AG09309 (cell line): ENCODE measurements around the gene MRPS16.

Experiments
- DNase-seq: peaks from one replicate; pipeline ENCODE4 v3.0.0-alpha.2; 2010; ENCODE audit warnings: low read depth
- H3K4me3 ChIP-seq: 2 replicates; pipeline ENCODE4 v1.5.1; 2011; ENCODE audit warnings: mild to moderate bottlenecking, low read depth, low read length, moderate library complexity; ENCODE audit not compliant: control insufficient read depth
- TF ChIP-seq, protein P1 (sequence below): IDR thresholded peaks from 2 replicates; pipeline ENCODE4 v1.5.1; 2011; ENCODE audit warnings: mild to moderate bottlenecking, low read depth, low read length, inconsistent platforms; ENCODE audit not compliant: insufficient read depth, control insufficient read depth; ENCODE audit errors: missing control alignments

The MRPS16 gene

DNA sequence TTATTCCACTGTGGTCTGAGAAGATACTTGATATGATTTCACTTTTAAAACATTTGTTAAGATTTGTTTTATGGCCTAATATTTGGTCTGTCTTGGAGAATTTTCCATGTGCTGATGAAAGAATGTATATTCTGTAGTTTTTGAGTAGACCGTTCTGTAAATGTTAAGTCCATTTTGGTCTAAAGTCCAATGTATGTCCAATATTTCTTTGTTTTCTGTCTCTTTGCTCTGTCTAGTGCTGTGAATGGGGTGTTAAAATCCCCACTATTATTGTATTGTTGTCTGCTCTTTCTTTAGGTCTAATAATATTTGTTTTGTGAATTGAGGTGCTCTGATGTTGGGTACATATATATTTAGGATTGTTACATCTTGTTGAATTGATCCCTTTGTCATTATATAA, 36.7 kb downstream of the MRPS16 start:
- TF ChIP-seq, protein P1, sequence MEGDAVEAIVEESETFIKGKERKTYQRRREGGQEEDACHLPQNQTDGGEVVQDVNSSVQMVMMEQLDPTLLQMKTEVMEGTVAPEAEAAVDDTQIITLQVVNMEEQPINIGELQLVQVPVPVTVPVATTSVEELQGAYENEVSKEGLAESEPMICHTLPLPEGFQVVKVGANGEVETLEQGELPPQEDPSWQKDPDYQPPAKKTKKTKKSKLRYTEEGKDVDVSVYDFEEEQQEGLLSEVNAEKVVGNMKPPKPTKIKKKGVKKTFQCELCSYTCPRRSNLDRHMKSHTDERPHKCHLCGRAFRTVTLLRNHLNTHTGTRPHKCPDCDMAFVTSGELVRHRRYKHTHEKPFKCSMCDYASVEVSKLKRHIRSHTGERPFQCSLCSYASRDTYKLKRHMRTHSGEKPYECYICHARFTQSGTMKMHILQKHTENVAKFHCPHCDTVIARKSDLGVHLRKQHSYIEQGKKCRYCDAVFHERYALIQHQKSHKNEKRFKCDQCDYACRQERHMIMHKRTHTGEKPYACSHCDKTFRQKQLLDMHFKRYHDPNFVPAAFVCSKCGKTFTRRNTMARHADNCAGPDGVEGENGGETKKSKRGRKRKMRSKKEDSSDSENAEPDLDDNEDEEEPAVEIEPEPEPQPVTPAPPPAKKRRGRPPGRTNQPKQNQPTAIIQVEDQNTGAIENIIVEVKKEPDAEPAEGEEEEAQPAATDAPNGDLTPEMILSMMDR = no peak
- DNase-seq = no peak
- H3K4me3 ChIP-seq = no peak overlapping the region

DNA sequence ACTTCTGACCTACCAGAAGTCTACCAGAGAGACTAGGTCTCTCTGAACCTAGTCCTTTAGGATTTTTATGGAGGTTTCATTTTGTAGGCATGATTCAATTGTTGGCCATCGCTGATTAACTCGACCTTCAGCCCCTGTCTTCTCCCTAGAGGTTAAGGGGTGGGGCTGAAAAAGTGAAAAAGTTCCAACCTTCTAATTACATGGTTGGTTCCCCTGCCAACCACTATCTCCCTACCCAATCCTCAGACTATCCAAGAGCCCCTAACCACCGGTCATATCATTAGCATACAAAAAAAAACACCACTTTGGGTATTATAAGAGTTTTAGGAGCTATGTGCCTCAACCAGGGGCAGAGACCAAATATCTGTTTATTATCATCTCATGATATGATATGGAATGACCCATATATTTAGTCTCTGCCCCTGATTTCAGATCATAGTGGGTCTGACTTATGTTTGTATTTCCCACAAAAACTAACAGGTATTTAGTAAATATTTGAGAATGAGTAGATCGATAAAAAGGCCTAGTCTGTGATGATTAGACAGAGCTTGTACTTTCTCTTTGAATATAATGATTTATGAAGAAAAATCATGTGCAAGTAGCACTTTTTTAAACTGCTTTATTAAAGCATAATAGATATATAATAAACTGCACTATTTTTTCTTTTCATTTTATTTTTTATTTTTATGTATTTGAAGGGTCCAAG, 41.2 kb downstream of the MRPS16 start:
- TF ChIP-seq, protein P1 = no peak
- no peak for DNase-seq
- H3K4me3 ChIP-seq = no peak overlapping the region

DNA sequence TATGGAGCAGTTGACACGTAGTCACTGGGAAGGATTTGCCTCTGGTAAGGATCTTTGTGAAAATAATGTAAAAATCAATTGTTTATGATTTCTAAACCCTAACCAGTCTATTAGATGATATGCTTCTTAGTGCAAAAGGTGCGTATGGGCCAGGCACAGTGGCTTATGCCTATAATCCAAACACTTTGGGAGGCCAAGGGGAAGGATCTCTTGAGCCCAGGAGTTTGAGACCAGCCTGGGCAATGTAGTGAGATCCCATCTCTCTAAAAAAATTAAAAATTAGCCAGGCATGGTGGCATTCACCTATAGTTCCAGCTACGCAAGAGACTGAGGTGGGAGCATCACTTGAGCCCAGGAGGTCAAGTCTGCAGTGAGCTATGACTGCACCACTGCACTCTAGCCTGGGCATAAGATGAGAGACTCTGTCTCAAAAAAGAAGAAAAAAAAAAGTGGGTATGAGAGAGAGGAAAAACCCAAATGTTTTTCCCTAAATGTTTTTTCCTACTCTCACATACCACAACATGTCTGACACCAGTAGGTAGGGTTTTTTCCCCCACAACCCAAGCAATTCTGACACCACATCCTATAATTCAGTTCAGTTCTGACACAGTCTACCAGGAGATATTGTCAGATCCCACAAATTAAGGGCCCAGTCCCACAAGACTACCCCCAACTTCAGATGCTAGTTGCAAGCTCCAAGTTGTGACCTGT, 41.9 kb downstream of the MRPS16 start:
- DNase-seq = no peak
- TF ChIP-seq, protein P1 = no peak

DNA sequence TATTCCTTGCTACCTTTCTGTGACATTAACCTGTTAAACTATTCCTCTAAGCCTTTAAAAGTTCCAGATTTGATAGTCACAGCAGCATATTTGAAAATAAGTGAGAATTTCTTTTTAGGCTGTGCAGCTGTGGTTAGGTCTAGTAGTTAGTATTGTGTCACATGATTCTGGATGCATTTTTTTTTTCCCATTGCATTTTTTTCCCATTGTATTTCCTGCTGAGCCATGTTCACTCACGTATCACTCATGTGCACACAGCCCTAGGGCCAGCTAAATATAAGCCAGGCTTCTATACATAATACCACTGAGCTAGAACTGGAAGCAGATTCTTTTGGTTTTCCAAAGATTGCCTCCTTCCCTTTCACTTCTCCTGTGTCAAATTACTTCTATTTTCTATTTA, 42.7 kb downstream of the MRPS16 start:
- peak; percentile 11 for DNase-seq
- no peak overlapping the region for H3K4me3 ChIP-seq
- TF ChIP-seq, protein P1 = no peak

More for the DNA sequence above, 41.9 kb downstream of the MRPS16 start:
- H3K4me3 ChIP-seq = no peak overlapping the region

DNA sequence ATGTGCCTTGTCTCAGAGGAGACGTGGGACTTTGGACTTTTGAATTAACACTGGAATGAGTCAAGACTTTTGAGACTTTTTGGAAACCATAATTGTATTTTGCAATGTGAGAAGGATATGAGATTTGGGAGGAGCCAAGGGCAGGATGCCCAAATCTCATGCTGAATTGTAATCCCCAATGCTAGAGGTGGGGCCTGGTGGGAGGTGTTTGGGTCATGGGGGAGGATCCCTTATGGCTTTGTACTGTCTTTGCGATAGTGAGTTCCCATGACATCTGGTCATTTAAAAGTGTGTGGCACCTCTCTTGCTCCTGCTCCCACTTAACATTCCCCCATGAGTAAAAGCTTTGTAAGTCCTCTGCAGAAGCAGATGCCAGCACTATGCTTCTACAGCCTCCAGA, 44.6 kb downstream of the MRPS16 start:
- DNase-seq = no peak
- H3K4me3 ChIP-seq = no peak overlapping the region
- TF ChIP-seq, protein P1 = no peak

DNA sequence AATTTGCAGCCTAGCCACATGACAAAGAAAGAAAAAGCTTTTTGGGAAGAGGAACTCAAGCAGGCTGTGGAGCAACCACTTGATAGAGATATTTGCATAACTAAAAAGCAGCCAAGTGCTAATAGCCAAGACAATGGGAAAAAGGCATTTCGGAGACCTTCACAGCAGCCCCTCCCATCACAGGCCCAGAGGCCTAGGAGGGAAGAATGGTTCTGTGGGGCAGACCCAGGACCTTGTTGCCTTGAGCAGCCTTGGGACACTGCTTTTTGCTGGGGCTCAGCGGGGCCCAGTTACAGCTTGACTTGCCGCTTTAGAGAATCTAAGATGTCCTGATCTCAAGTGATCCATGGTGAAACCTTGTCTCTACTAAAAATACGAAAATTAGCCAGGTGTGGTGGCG, 46.1 kb downstream of the MRPS16 start:
- no peak overlapping the region for H3K4me3 ChIP-seq
- TF ChIP-seq, protein P1 = no peak
- no peak for DNase-seq
